Measurements from ENCODE around the gene SLC37A4. TPM values are rescaled to one million over a fixed set of nuclear protein-coding genes. Genes with fewer than 3 reads are reported as not detected.

SLC37A4 gene
- total and polyA plus RNA-seq, 2 donors (not counting 3 experiments of a cell fraction or from before 2014, with no cell fraction given): 21.5 to 36.5 TPM

DNA sequence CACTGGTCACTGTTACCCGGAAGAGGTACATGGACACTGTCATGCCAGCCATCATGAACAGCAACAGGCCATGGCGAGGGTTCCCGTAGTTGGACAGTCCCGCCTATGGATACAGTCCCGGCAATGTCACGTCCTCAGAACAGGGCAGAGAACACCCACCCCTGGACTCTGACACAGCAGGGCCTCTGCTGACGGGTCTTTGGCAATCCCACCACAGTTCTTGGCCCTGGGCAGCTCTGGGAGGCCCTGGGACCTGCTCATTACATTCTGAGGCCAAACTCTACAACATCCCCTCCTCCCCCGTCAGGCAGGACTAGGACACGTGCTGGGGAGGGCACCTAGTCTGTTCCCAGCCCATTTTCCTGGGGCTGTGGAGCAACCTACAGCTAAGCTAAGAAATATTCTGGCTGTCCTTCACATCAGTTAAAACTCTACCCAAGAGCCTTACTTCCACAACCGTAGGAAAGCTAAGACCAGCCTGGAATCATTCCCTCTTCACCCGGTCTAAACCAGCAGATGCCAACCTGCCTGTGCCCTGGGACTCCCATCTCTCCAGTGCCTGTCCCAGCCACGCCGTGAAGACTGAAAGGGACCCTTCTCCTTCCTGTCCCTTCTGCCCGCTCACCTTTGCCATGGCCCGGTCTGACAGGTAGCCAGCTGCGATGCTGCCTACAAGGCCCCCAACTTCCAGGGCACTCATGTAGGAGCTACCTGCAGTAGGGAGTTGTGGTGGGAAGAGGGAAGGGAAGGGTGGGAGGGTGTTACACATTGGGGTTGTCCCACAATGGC, 4.5 kb downstream of the SLC37A4 start:
- no peak for TF ChIP-seq MYC (IDR thresholded peaks at IDR 0.05; ENCODE audit: low read depth, low read length)
- no peak for TF ChIP-seq FOS (IDR thresholded peaks at IDR 0.05; ENCODE audit: borderline replicate concordance, insufficient read depth, low read length)
- TF ChIP-seq GATA2 (IDR thresholded peaks at IDR 0.05; ENCODE audit: insufficient read depth, insufficient read length, low read depth, low read length): no peak
- TF ChIP-seq, protein P1, sequence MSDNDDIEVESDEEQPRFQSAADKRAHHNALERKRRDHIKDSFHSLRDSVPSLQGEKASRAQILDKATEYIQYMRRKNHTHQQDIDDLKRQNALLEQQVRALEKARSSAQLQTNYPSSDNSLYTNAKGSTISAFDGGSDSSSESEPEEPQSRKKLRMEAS (IDR thresholded peaks at IDR 0.05; ENCODE audit: insufficient read depth, insufficient read length): no peak
- no peak for TF ChIP-seq POLR2AphosphoS5 (IDR thresholded peaks at IDR 0.05; ENCODE audit: insufficient read depth, low read depth, low read length)
- TF ChIP-seq EZH2 (IDR thresholded peaks at IDR 0.05; ENCODE audit: borderline replicate concordance, low read depth, low read length, severe bottlenecking): no peak
- TF ChIP-seq, protein P2, sequence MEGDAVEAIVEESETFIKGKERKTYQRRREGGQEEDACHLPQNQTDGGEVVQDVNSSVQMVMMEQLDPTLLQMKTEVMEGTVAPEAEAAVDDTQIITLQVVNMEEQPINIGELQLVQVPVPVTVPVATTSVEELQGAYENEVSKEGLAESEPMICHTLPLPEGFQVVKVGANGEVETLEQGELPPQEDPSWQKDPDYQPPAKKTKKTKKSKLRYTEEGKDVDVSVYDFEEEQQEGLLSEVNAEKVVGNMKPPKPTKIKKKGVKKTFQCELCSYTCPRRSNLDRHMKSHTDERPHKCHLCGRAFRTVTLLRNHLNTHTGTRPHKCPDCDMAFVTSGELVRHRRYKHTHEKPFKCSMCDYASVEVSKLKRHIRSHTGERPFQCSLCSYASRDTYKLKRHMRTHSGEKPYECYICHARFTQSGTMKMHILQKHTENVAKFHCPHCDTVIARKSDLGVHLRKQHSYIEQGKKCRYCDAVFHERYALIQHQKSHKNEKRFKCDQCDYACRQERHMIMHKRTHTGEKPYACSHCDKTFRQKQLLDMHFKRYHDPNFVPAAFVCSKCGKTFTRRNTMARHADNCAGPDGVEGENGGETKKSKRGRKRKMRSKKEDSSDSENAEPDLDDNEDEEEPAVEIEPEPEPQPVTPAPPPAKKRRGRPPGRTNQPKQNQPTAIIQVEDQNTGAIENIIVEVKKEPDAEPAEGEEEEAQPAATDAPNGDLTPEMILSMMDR (IDR thresholded peaks at IDR 0.05; ENCODE audit: extremely low read depth in 1 of 2, insufficient read depth in 1 of 2, low read depth in 1 of 2, low read length in 2 of 2): no peak
- TF ChIP-seq JUN (IDR thresholded peaks at IDR 0.05; ENCODE audit: borderline replicate concordance, insufficient read depth, insufficient read length, low read depth): no peak
- TF ChIP-seq POLR2A (IDR thresholded peaks at IDR 0.05; ENCODE audit: low read depth, low read length): no peak
- FAIRE-seq (no peak), DNase-seq (ENCODE audit: low read depth, low spot score) (no peak)
- no peaks in the 10 kb centered on the region for H3K27me3 ChIP-seq (ENCODE audit: control insufficient read depth in 2 of 2, insufficient read depth in 2 of 2, low read length in 2 of 2)
- ChIA-PET POLR2A (no interaction called here), CTCF (no interaction called here)
- H4K20me1 ChIP-seq (replicated peaks; ENCODE audit: control insufficient read depth, extremely low read depth, insufficient read depth, low read length): no peaks in the 10 kb centered on the region
- no peaks in the 10 kb centered on the region for H3K79me2 ChIP-seq (ENCODE audit: control insufficient read depth, insufficient read depth, low read length)
- dilution Hi-C loops (cut with MboI; ENCODE audit: extremely low pct_ligation_motif_present, low sequenced_read_pairs) (no loop called here), intact Hi-C loops (cut with micrococcal nuclease) (no loop called here)
- H3K36me3 ChIP-seq (ENCODE audit: control insufficient read depth in 2 of 2, extremely low read depth in 1 of 2, insufficient read depth in 2 of 2, low read length in 2 of 2): peaks cover 6 to 19% of the 10 kb centered on the region in 2 experiments
- no peak overlapping the region for H3K27ac ChIP-seq (ENCODE audit: insufficient read depth, low read depth, low read length)
- H3K4me3 ChIP-seq (replicated peaks in 1 of 3; ENCODE audit: insufficient read depth in 1 of 3, low read depth in 1 of 3, low read length in 3 of 3): no peak overlapping the region
- no peak overlapping the region for H3K4me2 ChIP-seq (ENCODE audit: insufficient read depth, low read length)
- no peak overlapping the region for H2AFZ ChIP-seq (ENCODE audit: low read depth, low read length)
- H3K9me3 ChIP-seq (replicated peaks; ENCODE audit: control insufficient read depth, insufficient read depth, low read length): no peaks in the 10 kb centered on the region
- BruUV-seq (replicated peaks): no TSS peak
- H3K9me1 ChIP-seq (replicated peaks; ENCODE audit: control insufficient read depth, extremely low read depth, insufficient read depth, low read length): no peaks in the 10 kb centered on the region
- H3K9ac ChIP-seq (replicated peaks; ENCODE audit: extremely low read depth, insufficient read depth, low read length): no peak overlapping the region
- peaks cover 16% of the 10 kb centered on the region for H3K4me1 ChIP-seq (ENCODE audit: control insufficient read depth, extremely low read depth, insufficient read depth, low read length)

Measured in endothelial cell of umbilical vein (primary cell).